OCI-M2 (cell line): ENCODE measurements around the gene NIPBL.
"Not testable (repeated sequence)": the region's sequence is repeated elsewhere in the genome, so short reads cannot be mapped to it uniquely, and the experiment has no call there.

Experiments
- DNase-seq: peaks from one replicate; lab custom pipeline; 2025; ENCODE audit not compliant: unreplicated experiment; lab: John Stamatoyannopoulos, UW

Gene NIPBL

GRCh38 chr5:36876299-36876964, at the start of gene NIPBL:
TSS of gene NIPBL (plus strand) at chr5:36876769. CDS start at chr5:36953697, 76,928 bp downstream.
- DNase-seq: no peak

GRCh38 chr5:36832274-36832673, 44.3 kb upstream of the NIPBL start:
- DNase-seq: no peak

GRCh38 chr5:36836831-36837230, 39.7 kb upstream of the NIPBL start:
- DNase-seq: no peak

- no peak for DNase-seq
These were observed 36.8 kb upstream of the NIPBL start for GRCh38 chr5:36839489-36840476.

GRCh38 chr5:36841677-36842076, 34.9 kb upstream of the NIPBL start:
- no peak for DNase-seq

- DNase-seq: no peak
These were observed 34.5 kb upstream of the NIPBL start for GRCh38 chr5:36842087-36842486.

GRCh38 chr5:36844305-36844704, 32.3 kb upstream of the NIPBL start:
- no peak for DNase-seq

- DNase-seq: not testable (repeated sequence)
These were observed 28.0 kb upstream of the NIPBL start for GRCh38 chr5:36848545-36848944.

GRCh38 chr5:36852903-36853302, 23.7 kb upstream of the NIPBL start:
- DNase-seq: not testable (repeated sequence)

GRCh38 chr5:36854402-36855140, 22.0 kb upstream of the NIPBL start:
- no peak for DNase-seq

GRCh38 chr5:36855141-36855495, 21.5 kb upstream of the NIPBL start:
- no peak for DNase-seq

- DNase-seq: no peak
These were observed 14.7 kb upstream of the NIPBL start for GRCh38 chr5:36861871-36862270.

- DNase-seq: no peak
These were observed 6.0 kb upstream of the NIPBL start for GRCh38 chr5:36870399-36871040.

- DNase-seq: no peak
These were observed 2.1 kb upstream of the NIPBL start for GRCh38 chr5:36874465-36874864.

GRCh38 chr5:36875051-36875789, 1.3 kb upstream of the NIPBL start:
- DNase-seq: no peak

GRCh38 chr5:36875790-36876298, 725 bp upstream of the NIPBL start:
- no peak for DNase-seq

- DNase-seq: no peak
These were observed 547 bp downstream of the NIPBL start for GRCh38 chr5:36876965-36877666.

GRCh38 chr5:36877667-36878391, 1.3 kb downstream of the NIPBL start:
- DNase-seq: no peak
